Neural crest cell (in vitro differentiated cells): Measurements from ENCODE around the gene CUL2. TPM values are rescaled to one million over a fixed set of nuclear protein-coding genes. Genes with fewer than 3 reads are reported as not detected.

ENCODE experiments used
- DNase-seq: peaks from one replicate; pipeline ENCODE4 v3.0.0; 2021; ENCODE audit warnings: low read depth, mixed read lengths, low spot score
- H3K27ac Mint-ChIP-seq: one replicate; pipeline ENCODE4 v1.8.0; 2021; ENCODE audit warnings: mild to moderate bottlenecking, mixed read lengths; ENCODE audit not compliant: unreplicated experiment
- H3K27me3 Mint-ChIP-seq: 2 replicates; pipeline ENCODE4 v1.8.0; 2021; ENCODE audit warnings: low read depth, mild to moderate bottlenecking, mixed read lengths
- H3K36me3 Mint-ChIP-seq: 2 replicates; pipeline ENCODE4 v1.8.0; 2021; ENCODE audit warnings: low read depth, mild to moderate bottlenecking, mixed read lengths
- H3K4me1 Mint-ChIP-seq: 2 replicates; pipeline ENCODE4 v1.8.0; 2021; ENCODE audit warnings: mixed read lengths
- H3K4me3 Mint-ChIP-seq: one replicate; pipeline ENCODE4 v1.8.0; 2021; ENCODE audit warnings: mild to moderate bottlenecking, mixed read lengths
- H3K9me3 Mint-ChIP-seq: 2 replicates; pipeline ENCODE4 v1.8.0; 2021; ENCODE audit warnings: mixed read lengths
- total RNA-seq: library from RNA; stranded (reverse); gene quantifications from 2 replicates; pipeline ENCODE4 v1.2.1, GENCODE V29; 2021
- TF ChIP-seq, protein P1 (sequence below): fragments of 200-600 bp; sonication (generic); conservative IDR thresholded peaks from 2 replicates; pipeline ENCODE4 v1.5.0; 2021; ENCODE audit warnings: antibody characterized with exemption, mild to moderate bottlenecking

The CUL2 gene
- total RNA-seq, 1 donor from 2014 or later = 40.1 TPM

- TF ChIP-seq, protein P1, sequence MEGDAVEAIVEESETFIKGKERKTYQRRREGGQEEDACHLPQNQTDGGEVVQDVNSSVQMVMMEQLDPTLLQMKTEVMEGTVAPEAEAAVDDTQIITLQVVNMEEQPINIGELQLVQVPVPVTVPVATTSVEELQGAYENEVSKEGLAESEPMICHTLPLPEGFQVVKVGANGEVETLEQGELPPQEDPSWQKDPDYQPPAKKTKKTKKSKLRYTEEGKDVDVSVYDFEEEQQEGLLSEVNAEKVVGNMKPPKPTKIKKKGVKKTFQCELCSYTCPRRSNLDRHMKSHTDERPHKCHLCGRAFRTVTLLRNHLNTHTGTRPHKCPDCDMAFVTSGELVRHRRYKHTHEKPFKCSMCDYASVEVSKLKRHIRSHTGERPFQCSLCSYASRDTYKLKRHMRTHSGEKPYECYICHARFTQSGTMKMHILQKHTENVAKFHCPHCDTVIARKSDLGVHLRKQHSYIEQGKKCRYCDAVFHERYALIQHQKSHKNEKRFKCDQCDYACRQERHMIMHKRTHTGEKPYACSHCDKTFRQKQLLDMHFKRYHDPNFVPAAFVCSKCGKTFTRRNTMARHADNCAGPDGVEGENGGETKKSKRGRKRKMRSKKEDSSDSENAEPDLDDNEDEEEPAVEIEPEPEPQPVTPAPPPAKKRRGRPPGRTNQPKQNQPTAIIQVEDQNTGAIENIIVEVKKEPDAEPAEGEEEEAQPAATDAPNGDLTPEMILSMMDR = no peak
- Mint-ChIP-seq H3K4me1 (peaks cover 5% of the 10 kb centered on the region), H3K9me3 (peaks cover 6% of the 10 kb centered on the region), H3K4me3 (no peak overlapping the region), H3K36me3 (peaks cover 15% of the 10 kb centered on the region), H3K27me3 (no peaks in the 10 kb centered on the region), H3K27ac (no peak overlapping the region)
- no peak for DNase-seq
Observed at GRCh38 chr10:35079265-35079664, 10.9 kb downstream of the CUL2 start.

DNA sequence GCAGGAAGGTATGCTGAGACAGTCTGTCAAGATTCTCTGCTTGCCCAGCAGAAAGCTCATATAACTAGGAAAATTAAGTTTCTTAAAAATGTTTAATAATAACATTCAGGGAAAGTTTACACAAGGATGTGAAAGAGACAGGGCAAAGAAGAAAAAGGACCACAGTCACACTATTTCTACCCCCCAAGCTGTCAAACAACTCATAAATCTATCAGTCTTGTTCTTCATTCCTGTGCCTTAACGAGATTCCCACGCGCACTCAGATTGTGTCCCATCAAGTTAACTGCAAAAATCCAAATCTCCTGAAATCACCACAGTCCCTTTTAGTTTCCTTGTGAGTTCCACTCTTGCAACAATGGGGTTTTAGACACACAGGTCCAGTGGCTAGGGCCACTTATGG, 14.9 kb downstream of the CUL2 start:
- DNase-seq = no peak
- H3K4me3 Mint-ChIP-seq = no peak overlapping the region
- H3K36me3 Mint-ChIP-seq = peaks cover 4% of the 10 kb centered on the region
- TF ChIP-seq, protein P1 = no peak
- H3K9me3 Mint-ChIP-seq = no peaks in the 10 kb centered on the region
- peaks cover 5% of the 10 kb centered on the region for H3K4me1 Mint-ChIP-seq
- H3K27me3 Mint-ChIP-seq = no peaks in the 10 kb centered on the region
- H3K27ac Mint-ChIP-seq = no peak overlapping the region

DNA sequence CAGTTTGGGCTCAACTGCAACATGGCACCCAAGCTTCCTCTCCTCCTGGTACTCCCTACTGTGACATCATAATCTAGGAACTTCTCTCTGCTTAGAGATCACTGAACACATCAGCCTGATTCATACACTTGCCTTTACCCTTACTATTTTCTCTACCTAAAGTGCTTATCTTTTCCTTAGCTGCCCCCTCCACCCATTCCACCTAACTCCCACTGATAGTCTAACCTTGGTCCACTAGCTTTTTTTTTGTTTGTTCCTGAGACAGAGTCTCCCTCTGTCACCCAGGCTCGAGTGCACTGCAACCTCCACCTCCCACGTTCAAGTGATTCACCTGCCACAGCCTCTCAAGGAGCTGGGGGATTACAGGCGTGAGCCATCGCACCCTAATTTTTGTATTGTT, 15.9 kb downstream of the CUL2 start:
- no peaks in the 10 kb centered on the region for H3K27me3 Mint-ChIP-seq
- H3K4me3 Mint-ChIP-seq = no peak overlapping the region
- TF ChIP-seq, protein P1 = no peak
- H3K4me1 Mint-ChIP-seq = no peaks in the 10 kb centered on the region
- H3K27ac Mint-ChIP-seq = peak overlapping the region; percentile 90
- H3K9me3 Mint-ChIP-seq = no peaks in the 10 kb centered on the region
- peaks cover 4% of the 10 kb centered on the region for H3K36me3 Mint-ChIP-seq
- DNase-seq = no peak

DNA sequence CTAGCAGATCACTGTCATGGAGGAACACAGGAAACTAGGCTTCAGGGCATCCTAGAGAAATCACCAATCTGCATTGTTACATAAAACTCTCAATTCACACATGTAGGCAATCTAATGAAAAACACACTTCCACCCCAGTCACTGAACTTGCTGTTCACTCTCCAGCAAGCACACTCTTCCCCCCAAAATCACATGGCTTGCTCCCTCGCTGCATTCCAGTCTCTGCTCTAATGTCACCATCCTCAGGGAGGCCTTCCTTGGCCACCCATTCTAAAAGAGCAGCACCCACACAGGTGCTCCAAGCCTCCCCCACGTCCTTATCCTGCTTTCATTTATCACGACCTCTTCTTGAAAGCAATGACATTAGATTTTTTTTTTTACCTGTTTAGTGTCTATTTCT, 19.6 kb downstream of the CUL2 start:
- H3K9me3 Mint-ChIP-seq = no peaks in the 10 kb centered on the region
- H3K4me1 Mint-ChIP-seq = no peaks in the 10 kb centered on the region
- peaks cover 14% of the 10 kb centered on the region for H3K36me3 Mint-ChIP-seq
- H3K27me3 Mint-ChIP-seq = no peaks in the 10 kb centered on the region
- DNase-seq = no peak
- TF ChIP-seq, protein P1 = no peak
- H3K27ac Mint-ChIP-seq = no peak overlapping the region
- H3K4me3 Mint-ChIP-seq = no peak overlapping the region

GRCh38 chr10:35063837-35064454, 26.2 kb downstream of the CUL2 start:
- Mint-ChIP-seq H3K4me3 (no peak overlapping the region), H3K27me3 (no peaks in the 10 kb centered on the region), H3K9me3 (no peaks in the 10 kb centered on the region), H3K27ac (no peak overlapping the region), H3K4me1 (no peaks in the 10 kb centered on the region), H3K36me3 (peaks cover 14% of the 10 kb centered on the region)
- TF ChIP-seq, protein P1 = no peak
- no peak for DNase-seq

GRCh38 chr10:35059481-35059880, 30.7 kb downstream of the CUL2 start:
- Mint-ChIP-seq H3K27me3 (no peaks in the 10 kb centered on the region), H3K36me3 (peaks cover 10% of the 10 kb centered on the region), H3K9me3 (no peaks in the 10 kb centered on the region), H3K27ac (no peak overlapping the region), H3K4me1 (peaks cover 3% of the 10 kb centered on the region), H3K4me3 (no peak overlapping the region)
- DNase-seq = no peak
- TF ChIP-seq, protein P1 = no peak
